ENCODE data around the gene TP53I11.

Gene TP53I11

GRCh38 chr11:44947114-44947513 lies 3.6 kb downstream of the TP53I11 start:
- no peak for DNase-seq (ENCODE audit: low read depth)
- no peak for TF ChIP-seq CTCF (IDR thresholded peaks at IDR 0.05; ENCODE audit: insufficient read depth, low read depth, low read length, missing control alignments)
- H3K4me3 ChIP-seq (ENCODE audit: low read length) = no peak overlapping the region

DNA sequence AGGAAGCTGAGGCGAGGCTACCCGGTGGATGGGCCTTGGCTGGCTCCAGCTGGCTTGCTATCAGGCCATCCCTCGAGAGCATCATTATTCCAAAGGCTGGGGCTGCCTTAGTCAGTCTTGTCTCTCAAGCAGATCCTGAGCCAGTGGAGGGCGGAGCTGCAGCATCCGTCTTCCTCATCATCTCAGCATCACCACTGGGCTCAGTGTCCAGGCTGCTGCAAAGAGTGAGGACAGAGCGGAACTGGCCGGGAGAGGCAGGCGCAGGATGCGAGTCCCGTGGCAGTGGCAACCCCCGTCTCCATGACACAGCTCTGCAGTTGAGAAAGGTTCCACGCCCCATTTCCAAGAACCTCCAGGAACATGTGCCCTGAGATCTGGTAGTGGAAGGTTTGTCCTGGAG lies 4.4 kb downstream of the TP53I11 start:
- TF ChIP-seq CTCF (IDR thresholded peaks at IDR 0.05; ENCODE audit: insufficient read depth, low read depth, low read length, missing control alignments) = no peak
- no peak overlapping the region for H3K4me3 ChIP-seq (ENCODE audit: low read length)
- DNase-seq (ENCODE audit: low read depth) = no peak

DNA sequence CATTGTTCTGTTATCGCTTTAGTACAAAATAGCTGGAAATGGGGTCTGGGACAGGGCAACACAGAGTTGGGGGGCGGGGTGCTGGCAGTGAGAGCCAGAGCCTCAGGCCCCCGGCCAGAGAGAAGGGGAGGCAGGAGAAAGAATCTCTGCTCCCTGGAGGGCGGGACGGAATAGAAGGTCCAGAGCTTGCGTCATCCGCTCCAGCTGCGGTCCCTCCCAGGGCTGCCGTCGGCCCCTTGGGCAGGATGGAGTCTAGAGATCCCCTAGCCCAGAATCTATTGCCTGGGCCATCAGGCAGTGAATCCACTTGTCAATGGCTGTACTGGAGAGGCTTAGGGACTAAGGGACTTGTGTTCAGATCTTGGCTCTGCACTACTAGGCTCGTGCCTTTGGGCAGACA lies 5.0 kb downstream of the TP53I11 start:
- no peak overlapping the region for H3K4me3 ChIP-seq (ENCODE audit: low read length)
- no peak for TF ChIP-seq CTCF (IDR thresholded peaks at IDR 0.05; ENCODE audit: insufficient read depth, low read depth, low read length, missing control alignments)
- no peak for DNase-seq (ENCODE audit: low read depth)

DNA sequence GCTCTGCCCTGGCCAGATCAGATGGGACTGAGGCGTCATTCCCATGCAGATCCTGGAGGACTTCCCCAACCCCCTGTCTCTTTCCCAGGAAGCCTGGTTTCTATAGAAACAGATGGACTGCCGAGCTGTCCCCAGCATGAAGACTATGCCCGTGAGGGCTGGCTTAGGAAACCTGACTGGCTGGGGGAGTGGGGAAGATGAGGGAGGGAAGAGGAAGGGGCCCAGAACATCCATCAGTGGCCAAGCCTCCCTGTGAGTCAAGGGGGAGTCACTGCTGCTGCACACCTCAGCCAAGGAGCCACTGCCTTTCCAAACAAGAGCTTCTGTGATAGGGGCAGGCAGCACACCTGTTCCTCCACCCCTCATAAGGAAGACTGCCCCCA lies 5.8 kb downstream of the TP53I11 start:
- no peak for TF ChIP-seq CTCF (IDR thresholded peaks at IDR 0.05; ENCODE audit: insufficient read depth, low read depth, low read length, missing control alignments)
- H3K4me3 ChIP-seq (ENCODE audit: low read length) = no peak overlapping the region
- no peak for DNase-seq (ENCODE audit: low read depth)

GRCh38 chr11:44944181-44944852 lies 6.4 kb downstream of the TP53I11 start:
- TF ChIP-seq CTCF (IDR thresholded peaks at IDR 0.05; ENCODE audit: insufficient read depth, low read depth, low read length, missing control alignments) = no peak
- DNase-seq (ENCODE audit: low read depth) = no peak

DNA sequence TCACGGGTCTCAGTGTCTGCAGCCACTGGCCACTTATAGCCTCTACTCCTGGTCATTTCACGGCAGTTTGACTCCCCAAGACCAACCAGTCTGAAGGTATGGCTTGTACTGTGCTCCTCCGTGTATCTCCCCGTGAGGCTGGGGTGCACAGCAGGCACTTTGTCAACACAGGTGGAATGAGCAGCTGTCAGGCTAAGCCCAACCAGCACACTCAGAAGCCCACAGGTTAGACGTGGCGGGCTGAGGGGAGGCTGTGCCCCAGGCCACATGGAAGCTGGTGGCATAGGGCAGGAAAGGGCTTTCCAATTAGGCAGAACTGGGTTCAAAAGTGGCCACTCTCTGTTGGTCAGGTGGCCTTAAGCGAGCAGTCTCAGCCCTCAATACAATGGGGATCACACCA lies 7.0 kb downstream of the TP53I11 start:
- no peak overlapping the region for H3K4me3 ChIP-seq (ENCODE audit: low read length)
- TF ChIP-seq CTCF (IDR thresholded peaks at IDR 0.05; ENCODE audit: insufficient read depth, low read depth, low read length, missing control alignments) = no peak
- DNase-seq (ENCODE audit: low read depth) = no peak

More at GRCh38 chr11:44944181-44944852, 6.4 kb downstream of the TP53I11 start:
- no peak overlapping the region for H3K4me3 ChIP-seq (ENCODE audit: low read length)

DNA sequence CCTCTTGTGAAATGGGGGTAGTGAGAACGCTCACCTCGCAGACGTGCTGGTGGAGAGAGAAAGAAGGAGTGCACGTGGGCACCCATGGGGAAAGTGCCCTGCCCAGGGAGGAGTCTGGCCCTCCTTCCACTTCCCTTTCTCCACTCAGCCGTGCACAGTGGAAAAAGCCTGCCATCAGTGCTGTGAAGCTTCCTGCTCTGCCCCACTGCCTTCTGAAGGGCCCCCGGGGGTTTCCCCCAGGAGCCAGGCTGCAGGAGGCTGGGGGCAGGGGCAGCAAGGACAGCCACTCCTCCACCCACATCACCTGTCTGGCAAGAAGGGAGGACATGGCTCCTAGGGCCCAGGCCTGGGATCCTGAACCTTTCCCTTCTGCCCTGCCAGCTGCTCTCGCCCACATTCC lies 7.6 kb downstream of the TP53I11 start:
- no peak overlapping the region for H3K4me3 ChIP-seq (ENCODE audit: low read length)
- no peak for DNase-seq (ENCODE audit: low read depth)
- TF ChIP-seq CTCF (IDR thresholded peaks at IDR 0.05; ENCODE audit: insufficient read depth, low read depth, low read length, missing control alignments) = no peak
